PFSK-1 (cell line): ENCODE measurements around the gene CDH19.

Source experiments
- FOXP2 ChIP-seq: optimal IDR thresholded peaks from 2 replicates; pipeline ENCODE3; 2011; ENCODE audit warnings: borderline replicate concordance, control low read depth, inconsistent platforms; ENCODE audit not compliant: insufficient read depth; ENCODE audit errors: extremely low read length, extremely low read depth
- POLR2AphosphoS5 ChIP-seq: IDR thresholded peaks from 2 replicates; pipeline ENCODE4 v1.6.1; 2012; ENCODE audit warnings: low read depth, mild to moderate bottlenecking, control low read depth, low read length, moderate library complexity
- REST ChIP-seq, 2 experiments: IDR thresholded peaks; 2 replicates each; pipeline versions ENCODE4 v1.6.1 to v1.8.0; 2011 to 2012; ENCODE audit warnings: low read depth in 2 of 2, low read length in 2 of 2, control low read depth in 1 of 2, inconsistent platforms in 1 of 2, mild to moderate bottlenecking in 1 of 2, moderate library complexity in 1 of 2; ENCODE audit not compliant: insufficient read depth in 1 of 2
- SIN3A ChIP-seq: IDR thresholded peaks from 2 replicates; pipeline ENCODE4 v1.6.1; 2012; ENCODE audit warnings: mild to moderate bottlenecking, low read length, moderate library complexity, borderline replicate concordance; ENCODE audit not compliant: insufficient read depth
- TAF1 ChIP-seq: IDR thresholded peaks from 2 replicates; pipeline ENCODE4 v1.6.1; 2012; ENCODE audit warnings: low read length, control low read depth, borderline replicate concordance; ENCODE audit not compliant: insufficient read depth

- TF ChIP-seq SIN3A: no peak
- no peak for TF ChIP-seq POLR2AphosphoS5
- no peak for TF ChIP-seq TAF1
- no peak for TF ChIP-seq FOXP2
- TF ChIP-seq REST (IDR thresholded peaks at IDR 0.05; ENCODE audit: insufficient read depth in 1 of 2, low read depth in 2 of 2, low read length in 2 of 2): no peak
These were observed 46.8 kb downstream of the CDH19 start for GRCh38 chr18:66557091-66557490.
